ENCODE data around the gene DCLK2. TPM values are rescaled to one million over a fixed set of nuclear protein-coding genes. Genes with fewer than 3 reads are reported as not detected.

DCLK2 gene
- total and polyA plus RNA-seq, 12 donors: 4.1 to 33.4 (median 16.7) TPM

GRCh38 chr4:150050566-150050965, 27.7 kb upstream of the DCLK2 start:
- H3K4me3 ChIP-seq: no peak overlapping the region
- H3K4me1 ChIP-seq: peaks cover 0 to 5% (median 0%) of the 10 kb centered on the region in 9 donors
- no peaks in the 10 kb centered on the region for H3K36me3 ChIP-seq
- H3K27me3 ChIP-seq: peaks cover 0 to 4% (median 0%) of the 10 kb centered on the region in 7 donors
- H3K27ac ChIP-seq: no peak overlapping the region
- WGBS, 2 donors: 96 to 97% methylated on average over 4 of the region's 4 CpGs
- TF ChIP-seq CTCF (IDR thresholded peaks at IDR 0.05): no peak
- ATAC-seq (no peak), DNase-seq (no peak)
- peaks cover 0 to 2% (median 0%) of the 10 kb centered on the region in 11 donors for H3K9me3 ChIP-seq
- intact Hi-C loops (cut with DNase I): no loop called here

GRCh38 chr4:150051111-150051510, 27.1 kb upstream of the DCLK2 start:
- intact Hi-C loops (cut with DNase I): no loop called here
- ATAC-seq (no peak), DNase-seq (no peak)
- peaks cover 0 to 5% (median 0%) of the 10 kb centered on the region in 9 donors for H3K4me1 ChIP-seq
- no peaks in the 10 kb centered on the region for H3K36me3 ChIP-seq
- H3K4me3 ChIP-seq: no peak overlapping the region
- peaks cover 0 to 4% (median 0%) of the 10 kb centered on the region in 7 donors for H3K27me3 ChIP-seq
- H3K27ac ChIP-seq: no peak overlapping the region
- TF ChIP-seq CTCF (IDR thresholded peaks at IDR 0.05): no peak
- 93% methylated on average over 3 of the region's 3 CpGs for WGBS, 2 donors
- H3K9me3 ChIP-seq: peaks cover 0 to 4% (median 0%) of the 10 kb centered on the region in 11 donors

- TF ChIP-seq CTCF (IDR thresholded peaks at IDR 0.05): no peak
- DNase-seq: no peak
- no peak overlapping the region for H3K4me3 ChIP-seq
- no peak overlapping the region for H3K27ac ChIP-seq
- H3K9me3 ChIP-seq: peaks cover 0 to 4% (median 0%) of the 10 kb centered on the region in 11 donors
- no peaks in the 10 kb centered on the region for H3K36me3 ChIP-seq
- ATAC-seq: no peak
- 94 to 95% methylated on average over 1 of the region's 1 CpG for WGBS, 2 donors
- no peaks in the 10 kb centered on the region for H3K4me1 ChIP-seq
- intact Hi-C loops (cut with DNase I): no loop called here
- H3K27me3 ChIP-seq: no peaks in the 10 kb centered on the region
Observed at GRCh38 chr4:150055467-150055866, 22.8 kb upstream of the DCLK2 start.

GRCh38 chr4:150056569-150056968, 21.7 kb upstream of the DCLK2 start:
- no peak for ATAC-seq

More at GRCh38 chr4:150056569-150056968, 21.7 kb upstream of the DCLK2 start:
- DNase-seq: no peak
- TF ChIP-seq CTCF (IDR thresholded peaks at IDR 0.05): no peak
- no peaks in the 10 kb centered on the region for H3K36me3 ChIP-seq
- peaks cover 0 to 4% (median 0%) of the 10 kb centered on the region in 11 donors for H3K9me3 ChIP-seq
- H3K27ac ChIP-seq: no peak overlapping the region
- no peak overlapping the region for H3K4me3 ChIP-seq
- intact Hi-C loops (cut with DNase I): no loop called here
- no peaks in the 10 kb centered on the region for H3K4me1 ChIP-seq
- H3K27me3 ChIP-seq: no peaks in the 10 kb centered on the region

Data from heart right ventricle (tissue), 16 donors.